GM18909 (cell line): Measurements from ENCODE around the gene PIGL.
"Not testable (repeated sequence)": the region's sequence is repeated elsewhere in the genome, so short reads cannot be mapped to it uniquely, and the experiment has no call there.

Experiments
- ATAC-seq: cut with Tn5 transposase; IDR thresholded peaks from one replicate; pipeline ENCODE4 v1.9.1; 2021; ENCODE audit warnings: mild to moderate bottlenecking; ENCODE audit not compliant: unreplicated experiment, poor library complexity

Gene PIGL

DNA sequence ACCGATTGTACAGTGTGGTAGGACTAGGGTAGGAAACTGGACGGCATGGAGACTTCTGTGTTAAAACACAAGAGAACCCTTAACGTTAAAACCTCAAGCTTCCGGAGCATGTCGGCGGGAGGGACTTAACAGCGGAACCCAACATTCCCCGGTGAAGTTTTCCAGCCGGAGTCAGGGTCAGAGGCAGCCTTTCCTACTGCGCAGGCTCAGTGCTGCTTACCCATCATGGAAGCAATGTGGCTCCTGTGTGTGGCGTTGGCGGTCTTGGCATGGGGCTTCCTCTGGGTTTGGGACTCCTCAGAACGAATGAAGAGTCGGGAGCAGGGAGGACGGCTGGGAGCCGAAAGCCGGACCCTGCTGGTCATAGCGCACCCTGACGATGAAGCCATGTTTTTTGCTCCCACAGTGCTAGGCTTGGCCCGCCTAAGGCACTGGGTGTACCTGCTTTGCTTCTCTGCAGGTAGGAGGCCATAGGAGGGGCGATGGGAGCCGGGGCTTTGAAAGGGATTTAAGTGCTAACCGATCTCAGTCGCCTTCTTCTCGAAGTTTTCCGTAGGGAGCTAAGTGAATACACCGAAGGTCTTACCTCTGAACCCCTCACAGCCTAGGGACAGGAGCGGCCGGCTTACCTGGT is at the start of gene PIGL:
TSS of gene PIGL (plus strand) at position 209 of the 634 bp plus-strand sequence. CDS start at position 226, 17 bp downstream.
- ATAC-seq = peak; percentile 40

- no peak for ATAC-seq
Measured at GRCh38 chr17:16171613-16172012, 45.4 kb upstream of the PIGL start.

GRCh38 chr17:16178836-16179235 is 38.2 kb upstream of the PIGL start:
- no peak for ATAC-seq

GRCh38 chr17:16181581-16181980 is 35.4 kb upstream of the PIGL start:
- no peak for ATAC-seq

- ATAC-seq = no peak
Measured at GRCh38 chr17:16187642-16188041, 29.4 kb upstream of the PIGL start.

- ATAC-seq = no peak
Measured at GRCh38 chr17:16189791-16190348, 27.1 kb upstream of the PIGL start.

DNA sequence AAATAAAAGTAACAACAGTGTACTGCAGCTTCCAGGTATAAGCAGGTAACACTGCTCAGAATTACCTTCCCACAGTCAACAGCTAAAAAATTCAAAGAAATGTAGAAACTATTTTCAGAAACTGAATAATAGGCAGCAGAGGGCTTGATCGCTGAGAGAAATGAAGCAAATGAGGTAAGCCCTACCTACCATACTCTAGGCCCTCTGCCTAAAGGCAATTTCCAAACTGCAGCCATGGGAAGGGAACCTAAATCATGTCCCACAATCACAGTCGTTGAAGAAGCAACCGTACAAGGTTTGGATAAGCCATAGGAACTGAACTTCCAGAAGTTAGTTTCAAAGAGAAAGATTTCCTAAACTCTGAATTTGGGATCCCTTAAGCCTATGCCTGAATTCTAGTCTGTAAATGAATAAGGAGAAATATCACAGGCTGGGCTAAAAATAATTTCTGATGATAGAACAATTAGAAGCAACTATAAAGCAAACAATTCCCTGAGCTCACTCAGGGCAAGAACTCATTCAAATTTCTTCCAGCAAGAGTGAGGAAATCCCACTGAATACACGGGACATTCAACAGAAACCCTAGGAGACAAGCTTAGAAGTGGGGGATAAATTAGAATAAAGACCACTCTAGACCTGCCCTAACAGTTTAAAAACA is 26.2 kb upstream of the PIGL start:
- no peak for ATAC-seq

GRCh38 chr17:16191604-16192003 is 25.4 kb upstream of the PIGL start:
- no peak for ATAC-seq

DNA sequence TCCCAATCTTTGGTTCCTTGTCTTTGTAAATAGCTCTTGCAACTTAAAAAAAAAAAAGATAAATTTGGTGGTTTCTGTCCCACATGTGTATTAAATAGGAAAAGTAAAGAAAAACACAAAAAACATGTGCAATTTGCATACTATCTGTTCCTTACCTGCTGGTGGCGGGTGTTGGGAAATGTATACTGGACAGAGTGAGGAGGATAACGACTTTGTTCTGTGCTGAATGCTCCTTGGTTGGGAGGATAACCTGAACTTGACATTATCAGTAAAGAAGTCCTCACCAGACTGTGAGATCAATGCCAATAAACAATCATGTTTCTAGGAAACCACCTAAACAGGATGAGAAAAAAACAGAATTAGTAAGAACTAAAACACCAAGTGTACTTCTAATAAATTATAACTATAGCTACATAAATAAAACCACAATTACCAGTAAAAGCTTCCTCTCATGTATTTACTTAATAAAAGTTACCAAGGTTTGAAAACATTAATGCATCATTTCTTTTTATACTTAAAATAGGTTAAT is 22.6 kb upstream of the PIGL start:
- ATAC-seq = not testable (repeated sequence)

- ATAC-seq = no peak
Measured at GRCh38 chr17:16197276-16197675, 19.7 kb upstream of the PIGL start.

DNA sequence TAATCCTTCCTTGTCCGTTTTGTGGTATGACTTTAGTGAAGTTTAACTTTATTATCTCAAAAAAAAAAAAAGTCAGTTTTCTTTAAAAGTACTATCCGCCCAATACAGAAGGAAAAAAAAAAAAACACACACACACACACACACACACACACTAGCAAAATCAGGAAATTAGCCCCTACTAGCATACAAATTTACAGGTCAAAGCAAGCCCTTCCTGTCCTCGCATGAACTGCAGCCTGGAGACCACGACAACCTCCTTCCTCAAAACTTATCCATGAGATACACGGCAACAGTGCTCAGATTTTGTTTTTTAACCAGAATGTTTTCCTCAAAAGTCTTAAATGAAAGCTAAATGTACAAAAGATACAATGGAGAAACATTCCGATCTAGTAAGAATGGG is 17.9 kb upstream of the PIGL start:
- ATAC-seq = no peak

DNA sequence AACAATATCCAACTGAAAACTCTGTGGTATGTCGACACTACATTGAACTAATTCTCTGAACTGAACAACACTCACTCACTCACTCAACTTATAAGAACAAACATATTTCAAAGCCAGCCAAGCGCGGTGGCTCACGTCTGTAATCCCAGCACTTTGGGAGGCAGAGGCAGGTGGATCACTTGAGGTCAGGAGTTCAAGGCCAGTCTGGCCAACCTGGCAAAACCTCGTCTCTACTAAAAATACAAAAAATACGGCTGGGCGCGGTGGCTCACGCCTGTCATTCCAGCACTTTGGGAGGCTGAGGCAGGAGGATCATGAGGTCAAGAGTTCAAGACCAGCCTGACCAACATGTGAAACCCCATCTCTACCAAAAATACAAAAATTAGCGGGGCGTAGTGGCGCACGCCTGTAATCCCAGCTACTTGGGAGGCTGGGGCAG is 15.3 kb upstream of the PIGL start:
- not testable (repeated sequence) for ATAC-seq

DNA sequence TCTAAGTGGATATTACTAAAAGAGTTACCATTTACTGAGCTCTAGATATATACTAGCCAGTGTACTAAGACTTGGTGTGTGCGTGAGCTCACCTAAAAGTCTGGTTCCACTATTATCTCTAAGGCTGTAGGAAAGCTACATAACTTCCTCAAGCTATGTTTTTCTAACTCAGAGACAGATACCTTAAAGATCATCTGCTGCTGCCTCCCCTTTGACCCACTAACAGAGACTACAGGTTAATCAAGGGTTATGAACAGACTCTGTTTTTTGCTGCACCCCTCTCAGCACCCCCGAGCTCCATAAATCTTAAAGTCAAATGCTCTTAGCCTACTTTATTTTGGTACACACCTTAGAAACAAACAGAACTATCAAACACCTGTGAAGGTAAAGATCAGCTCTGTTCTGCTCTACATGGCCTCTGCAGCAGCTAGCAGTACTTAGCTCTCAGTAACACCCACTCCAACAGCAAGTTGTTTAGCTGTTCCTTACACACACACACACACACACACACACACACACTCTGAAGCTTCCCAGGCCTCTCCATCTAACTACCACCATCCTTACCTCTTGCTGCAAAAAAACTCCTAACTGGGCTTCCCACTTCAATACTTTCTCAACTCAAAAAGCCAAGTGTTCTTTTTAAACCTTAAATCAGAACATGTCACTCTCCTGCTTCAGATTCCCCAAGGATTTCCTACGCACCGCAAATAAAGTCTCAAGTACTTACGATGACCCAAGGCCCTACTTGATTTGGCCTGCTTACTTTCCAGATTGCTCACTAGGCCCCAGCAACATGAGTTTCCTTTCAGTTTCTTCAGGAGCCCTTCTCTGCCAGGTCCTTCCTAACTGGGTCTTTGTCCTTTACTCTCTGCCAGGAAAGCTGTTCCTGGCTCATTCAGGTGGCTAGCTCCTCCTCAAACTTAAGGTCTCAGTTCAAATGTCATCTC is 14.2 kb upstream of the PIGL start:
- not testable (repeated sequence) for ATAC-seq

DNA sequence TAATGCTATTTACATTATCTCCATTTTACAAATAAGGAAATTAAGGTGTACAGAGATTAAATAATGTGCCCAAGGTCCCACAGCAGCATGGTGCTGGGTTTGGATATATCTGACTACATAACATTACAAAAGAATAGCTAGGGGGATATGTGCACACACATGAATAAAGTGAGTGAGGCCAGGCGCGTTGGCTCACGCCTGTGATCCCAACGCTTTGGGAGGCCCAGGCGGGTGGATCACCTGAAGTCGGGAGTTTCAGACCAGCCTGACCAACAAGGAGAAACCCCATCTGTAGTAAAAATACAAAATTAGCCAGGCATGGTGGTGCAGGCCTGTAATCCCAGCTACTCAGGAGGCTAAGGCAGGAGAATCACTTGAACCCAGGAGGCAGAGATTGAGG is 12.2 kb upstream of the PIGL start:
- not testable (repeated sequence) for ATAC-seq

- no peak for ATAC-seq
Measured at GRCh38 chr17:16211590-16211989, 5.4 kb upstream of the PIGL start.

- ATAC-seq = no peak
Measured at GRCh38 chr17:16212793-16213192, 4.2 kb upstream of the PIGL start.

DNA sequence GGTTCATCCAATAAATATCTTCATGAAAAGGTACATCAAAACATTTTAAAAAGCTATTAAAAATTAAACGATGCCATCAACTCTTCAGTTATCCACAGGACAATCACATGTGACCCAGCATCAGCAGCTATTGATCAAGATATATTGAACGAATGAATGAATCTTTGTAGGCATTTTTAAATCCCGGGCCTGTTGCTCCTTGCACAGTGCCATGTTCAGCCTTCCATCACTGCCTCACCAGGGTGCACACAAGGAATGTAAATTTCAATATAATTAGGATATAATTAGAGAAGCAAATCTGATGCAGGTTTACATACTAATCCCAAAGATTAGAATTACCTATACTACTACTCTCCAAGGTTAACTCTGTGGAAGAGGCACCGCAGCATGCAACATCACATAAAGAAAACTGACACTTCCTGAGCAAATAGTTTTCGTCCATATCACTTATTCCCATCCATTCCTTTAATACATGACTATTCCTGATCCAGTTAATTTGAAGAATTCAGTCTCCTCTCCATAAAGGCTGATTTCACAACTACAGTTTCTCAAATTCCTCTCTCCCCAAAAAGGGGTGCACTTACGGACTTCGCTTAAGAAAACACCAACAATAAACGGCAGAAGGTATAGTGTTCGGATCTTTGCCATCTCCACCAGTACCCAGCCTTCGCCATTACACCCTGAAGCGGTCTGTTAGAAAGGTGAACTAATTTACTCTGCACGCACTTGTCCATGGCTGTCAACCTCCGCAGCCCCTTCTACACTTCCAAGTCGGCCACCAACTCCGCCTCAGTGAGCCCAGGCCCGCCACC is 2.6 kb upstream of the PIGL start:
- ATAC-seq = no peak

GRCh38 chr17:16215002-16215272 is 2.1 kb upstream of the PIGL start:
- ATAC-seq = peak; percentile 36

GRCh38 chr17:16215273-16215964 is 1.6 kb upstream of the PIGL start, which contains the start of gene NCOR1:
NCOR1 (minus strand) TSS chr17:16215534; CDS start chr17:16194569, 20,965 bp downstream.
- peak; percentile 79 for ATAC-seq
